Measurements from ENCODE around the gene PELI2. TPM values are rescaled to one million over a fixed set of nuclear protein-coding genes. Genes with fewer than 3 reads are reported as not detected.

Gene PELI2
- total RNA-seq, 1 experiment from 2014 or later = 0.19 TPM

DNA sequence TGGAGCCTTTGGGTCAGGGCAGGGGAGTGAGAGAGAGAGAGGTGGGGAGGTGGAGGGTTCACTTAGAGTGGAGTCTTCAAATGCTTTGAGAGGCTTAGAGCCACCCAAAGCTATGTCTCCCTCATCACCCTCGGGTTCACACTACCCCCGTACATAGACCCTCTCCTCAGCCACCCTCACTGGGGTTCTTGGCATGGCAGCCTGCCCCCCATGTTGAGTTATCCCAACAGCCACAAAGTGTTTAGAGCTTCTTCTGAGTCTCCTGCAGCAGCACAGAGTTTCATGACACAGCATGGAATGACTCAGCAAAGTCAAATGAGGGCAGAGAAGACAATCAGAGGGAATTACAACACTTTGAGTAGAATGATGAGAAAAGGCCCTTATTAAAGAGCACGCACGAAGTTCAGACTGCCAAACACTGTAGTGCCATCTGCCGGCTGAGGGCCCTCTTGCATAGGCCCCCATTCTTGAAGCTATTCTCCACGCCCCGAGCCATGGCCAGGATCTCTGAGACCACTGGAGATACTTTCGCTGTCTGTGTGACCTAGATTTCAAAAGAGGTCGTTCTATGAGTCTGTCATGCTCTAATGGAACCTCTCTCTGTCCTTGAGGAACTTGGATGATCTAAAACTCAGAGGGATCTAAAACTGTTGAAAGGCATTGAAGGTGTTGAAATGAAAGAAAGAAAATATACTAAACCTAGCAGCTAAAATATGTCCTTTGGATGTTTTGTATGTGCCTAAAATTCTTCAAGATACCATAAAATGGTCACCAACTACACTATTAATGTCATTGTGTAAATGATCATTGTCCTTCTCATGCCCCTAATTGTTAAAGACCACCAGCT, 221.9 kb downstream of the PELI2 start:
- TF ChIP-seq, protein P1, sequence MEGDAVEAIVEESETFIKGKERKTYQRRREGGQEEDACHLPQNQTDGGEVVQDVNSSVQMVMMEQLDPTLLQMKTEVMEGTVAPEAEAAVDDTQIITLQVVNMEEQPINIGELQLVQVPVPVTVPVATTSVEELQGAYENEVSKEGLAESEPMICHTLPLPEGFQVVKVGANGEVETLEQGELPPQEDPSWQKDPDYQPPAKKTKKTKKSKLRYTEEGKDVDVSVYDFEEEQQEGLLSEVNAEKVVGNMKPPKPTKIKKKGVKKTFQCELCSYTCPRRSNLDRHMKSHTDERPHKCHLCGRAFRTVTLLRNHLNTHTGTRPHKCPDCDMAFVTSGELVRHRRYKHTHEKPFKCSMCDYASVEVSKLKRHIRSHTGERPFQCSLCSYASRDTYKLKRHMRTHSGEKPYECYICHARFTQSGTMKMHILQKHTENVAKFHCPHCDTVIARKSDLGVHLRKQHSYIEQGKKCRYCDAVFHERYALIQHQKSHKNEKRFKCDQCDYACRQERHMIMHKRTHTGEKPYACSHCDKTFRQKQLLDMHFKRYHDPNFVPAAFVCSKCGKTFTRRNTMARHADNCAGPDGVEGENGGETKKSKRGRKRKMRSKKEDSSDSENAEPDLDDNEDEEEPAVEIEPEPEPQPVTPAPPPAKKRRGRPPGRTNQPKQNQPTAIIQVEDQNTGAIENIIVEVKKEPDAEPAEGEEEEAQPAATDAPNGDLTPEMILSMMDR (IDR thresholded peaks at IDR 0.05; ENCODE audit: unreplicated experiment) = peak; percentile 45
- DNase-seq (ENCODE audit: unreplicated experiment) = peak; percentile 91
- no peaks in the 10 kb centered on the region for H3K27me3 Mint-ChIP-seq (ENCODE audit: insufficient read depth, unreplicated experiment)
- no TSS peak for BruUV-seq (replicated peaks)
- POLR2A ChIA-PET = interaction anchor here (0.9 to 1.0 kb wide), 2 partner anchors 38 to 533 kb away, joined by 4 read pairs; no protein-coding TSS in a partner anchor
- H3K4me1 Mint-ChIP-seq (ENCODE audit: insufficient read depth, unreplicated experiment) = peaks cover 9% of the 10 kb centered on the region
- CTCF ChIA-PET = interaction anchor here (0.6 to 2.0 kb wide), 25 partner anchors 10 to 908 kb away, joined by 3 to 10 read pairs (median 4); no protein-coding TSS in a partner anchor
- no peak overlapping the region for H3K4me3 Mint-ChIP-seq (ENCODE audit: unreplicated experiment)
- intact Hi-C loops (cut with micrococcal nuclease) = loop anchor here (1.0 to 10.0 kb wide), 4 partner anchors 95 to 893 kb away; no protein-coding TSS in a partner anchor
- H3K27ac Mint-ChIP-seq (ENCODE audit: low read depth, unreplicated experiment) = no peak overlapping the region
- H3K36me3 Mint-ChIP-seq (ENCODE audit: insufficient read depth, unreplicated experiment) = no peaks in the 10 kb centered on the region
- no peaks in the 10 kb centered on the region for H3K9me3 Mint-ChIP-seq (ENCODE audit: unreplicated experiment)

DNA sequence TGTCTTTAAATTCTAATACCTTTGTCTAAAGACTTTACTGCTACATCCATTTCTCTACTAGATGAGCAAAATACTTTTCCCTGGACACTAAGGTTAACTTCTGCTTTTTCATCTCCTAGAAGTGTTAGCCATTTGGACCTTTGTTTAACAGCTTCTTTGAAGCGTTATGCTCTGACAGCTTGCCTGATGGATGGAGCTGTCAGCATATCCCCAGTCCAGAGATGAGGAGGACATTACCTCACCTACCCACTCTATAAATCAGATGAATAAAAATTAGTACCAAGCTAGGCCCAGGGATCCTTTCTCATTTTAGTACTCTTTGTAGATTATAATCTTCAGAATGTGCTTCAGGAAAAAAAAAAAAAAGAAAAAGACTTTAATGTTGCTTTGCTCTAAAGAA, 222.7 kb downstream of the PELI2 start:
- H3K36me3 Mint-ChIP-seq (ENCODE audit: insufficient read depth, unreplicated experiment) = no peaks in the 10 kb centered on the region
- BruUV-seq (replicated peaks) = no TSS peak
- H3K4me1 Mint-ChIP-seq (ENCODE audit: insufficient read depth, unreplicated experiment) = peaks cover 9% of the 10 kb centered on the region
- TF ChIP-seq, protein P1 (IDR thresholded peaks at IDR 0.05; ENCODE audit: unreplicated experiment) = no peak
- no peak for DNase-seq (ENCODE audit: unreplicated experiment)
- H3K9me3 Mint-ChIP-seq (ENCODE audit: unreplicated experiment) = no peaks in the 10 kb centered on the region
- ChIA-PET CTCF (interaction anchor here (1.1 to 2.0 kb wide), 7 partner anchors 59 to 903 kb away, joined by 3 to 10 read pairs (median 6); no protein-coding TSS in a partner anchor), POLR2A (interaction anchor here (0.7 kb wide), 1 partner anchor 980 kb away, joined by 3 read pairs; no protein-coding TSS in a partner anchor)
- H3K27ac Mint-ChIP-seq (ENCODE audit: low read depth, unreplicated experiment) = no peak overlapping the region
- H3K4me3 Mint-ChIP-seq (ENCODE audit: unreplicated experiment) = no peak overlapping the region
- no peaks in the 10 kb centered on the region for H3K27me3 Mint-ChIP-seq (ENCODE audit: insufficient read depth, unreplicated experiment)
- intact Hi-C loops (cut with micrococcal nuclease) = loop anchor here (1.0 to 10.0 kb wide), 4 partner anchors 96 to 894 kb away; no protein-coding TSS in a partner anchor

DNA sequence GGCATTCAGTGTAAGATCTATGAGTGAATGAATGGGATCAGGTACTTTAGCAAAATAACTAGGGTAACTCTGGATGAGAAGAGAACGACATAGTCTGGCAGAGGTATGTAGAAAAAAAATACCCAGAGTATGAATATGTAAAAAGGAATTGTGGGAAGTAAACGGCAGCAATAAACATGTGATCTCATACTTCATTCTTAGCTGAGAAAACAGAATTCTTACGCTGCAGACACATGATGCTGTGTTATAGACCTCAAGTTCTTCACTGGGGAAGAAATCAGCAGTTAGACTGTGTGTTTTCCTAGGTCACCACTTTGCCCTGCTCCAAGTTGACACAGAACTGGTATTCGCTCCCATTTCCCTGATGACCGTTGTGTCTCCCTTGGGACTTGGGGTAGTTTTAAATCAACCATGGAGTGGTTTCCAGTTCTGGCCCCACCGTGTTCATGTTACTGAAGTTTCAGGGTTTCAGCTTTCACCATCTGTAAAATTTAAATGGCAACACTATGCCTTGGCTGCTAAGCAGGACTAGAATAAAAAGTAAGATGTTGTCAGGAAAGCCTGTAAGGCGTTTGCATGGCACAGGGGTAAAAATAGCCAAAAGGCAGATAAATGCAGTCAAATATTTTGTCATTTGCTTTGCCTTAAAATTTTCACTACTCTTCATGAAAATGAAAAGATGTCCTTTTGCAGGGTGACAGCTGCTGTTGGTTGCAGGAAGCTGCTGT, 223.7 kb downstream of the PELI2 start:
- Mint-ChIP-seq H3K4me1 (ENCODE audit: insufficient read depth, unreplicated experiment) (peaks cover 9% of the 10 kb centered on the region), H3K4me3 (ENCODE audit: unreplicated experiment) (no peak overlapping the region), H3K27me3 (ENCODE audit: insufficient read depth, unreplicated experiment) (no peaks in the 10 kb centered on the region), H3K27ac (ENCODE audit: low read depth, unreplicated experiment) (no peak overlapping the region), H3K9me3 (ENCODE audit: unreplicated experiment) (no peaks in the 10 kb centered on the region), H3K36me3 (ENCODE audit: insufficient read depth, unreplicated experiment) (no peaks in the 10 kb centered on the region)
- intact Hi-C loops (cut with micrococcal nuclease) = loop anchor here (5.0 to 10.0 kb wide), 2 partner anchors 97 to 895 kb away; no protein-coding TSS in a partner anchor
- TF ChIP-seq, protein P1 (IDR thresholded peaks at IDR 0.05; ENCODE audit: unreplicated experiment) = no peak
- no TSS peak for BruUV-seq (replicated peaks)
- ChIA-PET CTCF (interaction anchor here (0.8 kb wide), 1 partner anchor 499 kb away, joined by 6 read pairs; no protein-coding TSS in a partner anchor), POLR2A (interaction anchor here (0.5 to 0.6 kb wide), 2 partner anchors 37 to 984 kb away, joined by 3 to 4 read pairs; no protein-coding TSS in a partner anchor)
- DNase-seq (ENCODE audit: unreplicated experiment) = no peak
